ENCODE results near the gene KDM4D.
"Not testable (repeated sequence)": the region's sequence is repeated elsewhere in the genome, so short reads cannot be mapped to it uniquely, and the experiment has no call there.

KDM4D gene

DNA sequence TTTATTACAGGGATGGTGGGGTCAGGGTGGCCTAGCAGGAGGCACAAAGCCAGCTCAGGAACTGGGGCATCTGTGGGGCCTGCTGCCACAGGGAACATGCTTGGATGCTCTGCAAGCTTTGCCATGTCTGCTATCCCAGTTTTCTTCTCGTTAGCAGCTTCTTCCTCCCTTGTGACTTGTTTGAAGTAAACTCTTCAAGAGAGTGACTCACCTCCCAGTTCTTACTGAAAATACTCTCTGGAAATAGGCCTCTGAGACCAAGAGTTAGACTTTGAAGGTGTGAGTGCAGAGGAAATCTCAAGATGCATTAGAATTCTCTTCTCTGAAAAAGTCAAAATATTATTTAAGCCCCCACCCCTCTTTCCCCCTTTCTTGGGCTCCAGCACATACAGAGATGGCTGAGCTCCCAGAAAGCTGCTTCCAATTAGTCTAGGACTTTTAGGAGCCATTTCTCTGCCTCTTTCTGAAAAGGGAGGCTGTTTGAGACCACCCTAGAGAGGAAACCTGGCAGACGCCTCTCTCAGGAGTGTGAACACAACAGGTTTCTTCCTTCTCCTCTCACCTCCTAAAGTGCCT is 15.3 kb upstream of the KDM4D start:
- DNase-seq: no peak

DNA sequence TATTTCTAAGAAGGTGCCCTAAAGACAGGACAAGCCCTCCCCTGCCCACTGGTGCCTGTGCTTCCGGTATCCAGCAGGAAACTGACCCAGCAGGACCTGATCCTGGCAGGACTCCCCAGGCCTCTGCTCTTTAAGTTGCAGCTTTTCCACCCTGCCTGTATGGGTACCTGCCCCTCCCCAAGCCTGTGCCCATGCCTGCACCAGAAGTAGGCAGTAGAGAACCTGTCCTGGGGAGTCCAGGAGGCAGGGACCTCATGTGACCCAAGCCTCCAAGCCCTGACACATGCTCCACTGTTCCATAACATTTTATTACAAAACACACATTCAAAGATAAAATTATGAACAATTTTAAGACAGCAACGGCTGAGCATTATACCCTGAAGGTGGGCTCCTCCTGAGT is 14.3 kb upstream of the KDM4D start:
- no peak for DNase-seq

DNA sequence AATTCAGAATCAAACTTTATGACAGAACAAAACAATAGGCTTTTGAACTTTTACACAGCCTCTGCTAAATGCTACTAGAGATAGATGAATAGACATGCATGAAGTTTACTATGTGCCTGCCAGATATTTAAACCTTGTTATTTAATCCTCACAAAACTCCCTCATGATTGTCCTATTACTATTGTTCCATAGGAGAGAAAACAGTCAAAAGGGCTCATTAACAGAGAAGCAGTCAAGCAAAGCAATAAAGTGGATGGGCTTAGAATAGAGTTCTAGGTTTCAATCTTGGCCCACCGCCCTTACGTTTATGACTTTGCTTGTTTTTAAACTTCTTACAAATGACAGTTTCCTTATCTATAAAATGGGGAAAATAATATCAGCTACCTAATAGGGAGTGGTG is 13.0 kb upstream of the KDM4D start:
- DNase-seq: no peak

DNA sequence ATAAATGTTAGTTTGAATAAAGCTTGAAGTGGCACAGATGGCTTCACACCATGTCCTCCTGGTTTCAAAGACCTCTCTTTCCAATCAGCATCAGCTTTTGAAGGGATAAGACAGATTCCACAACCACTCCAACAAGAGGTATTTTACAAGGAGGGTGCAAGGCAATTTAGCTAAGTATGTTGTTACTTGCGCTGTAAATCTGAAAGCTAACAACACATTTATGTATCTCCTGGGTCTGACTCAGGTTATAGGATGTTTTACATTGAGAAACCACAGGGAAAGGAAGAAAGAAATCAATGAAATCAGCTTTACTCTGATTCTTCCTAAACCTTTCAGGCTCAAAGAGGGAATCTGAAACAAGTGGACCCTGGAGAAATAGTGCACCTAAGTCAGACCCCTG is 12.3 kb upstream of the KDM4D start:
- no peak for DNase-seq

DNA sequence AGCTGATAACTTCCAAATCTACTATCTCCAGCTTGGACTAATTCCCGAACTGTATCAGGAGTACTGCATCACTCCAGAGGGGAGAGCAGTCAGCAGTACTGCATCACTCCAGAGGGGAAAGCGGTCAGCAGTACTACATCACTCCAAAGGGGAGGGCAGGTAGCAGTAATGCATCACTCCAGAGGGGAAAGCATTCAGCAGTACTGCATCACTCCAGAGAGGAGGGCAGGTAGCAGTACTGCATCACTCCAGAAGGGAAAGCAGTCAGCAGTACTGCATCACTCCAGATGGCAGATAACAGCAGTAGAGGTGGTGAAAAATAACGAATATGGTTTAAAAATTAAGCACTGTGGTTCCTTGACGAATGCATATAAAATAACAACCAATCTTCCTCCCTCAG is 8.6 kb upstream of the KDM4D start:
- DNase-seq: no peak

DNA sequence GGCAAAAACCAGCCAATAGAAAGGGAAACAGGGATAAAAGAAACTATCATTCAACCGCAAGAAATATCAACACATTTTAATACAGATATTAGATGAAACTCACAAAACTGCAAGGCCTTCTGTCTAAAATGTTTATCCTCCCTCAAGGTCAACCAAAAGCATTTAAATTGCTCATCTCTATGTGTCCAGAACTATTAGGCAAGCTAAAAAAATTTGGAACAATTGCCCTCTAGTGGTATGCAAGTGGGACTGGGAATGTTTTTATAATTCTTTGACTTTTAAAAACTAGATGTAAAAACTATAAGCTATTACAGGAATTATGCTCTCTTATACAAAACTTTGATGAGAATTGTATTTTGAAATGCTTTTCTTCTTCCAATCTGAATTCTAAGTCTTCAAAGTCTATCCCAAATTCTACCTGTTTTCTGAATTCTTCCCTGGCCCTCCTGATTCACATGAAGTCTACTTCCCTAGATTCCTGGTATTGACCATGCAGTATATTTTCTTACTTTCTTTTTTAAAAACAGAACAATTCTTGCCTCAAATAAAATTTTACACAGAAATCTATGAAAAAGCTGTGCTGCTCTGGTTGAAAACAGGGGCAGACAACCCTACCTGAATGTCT is 5.1 kb upstream of the KDM4D start:
- DNase-seq: peak in 1 of 2 experiments; percentile 77

DNA sequence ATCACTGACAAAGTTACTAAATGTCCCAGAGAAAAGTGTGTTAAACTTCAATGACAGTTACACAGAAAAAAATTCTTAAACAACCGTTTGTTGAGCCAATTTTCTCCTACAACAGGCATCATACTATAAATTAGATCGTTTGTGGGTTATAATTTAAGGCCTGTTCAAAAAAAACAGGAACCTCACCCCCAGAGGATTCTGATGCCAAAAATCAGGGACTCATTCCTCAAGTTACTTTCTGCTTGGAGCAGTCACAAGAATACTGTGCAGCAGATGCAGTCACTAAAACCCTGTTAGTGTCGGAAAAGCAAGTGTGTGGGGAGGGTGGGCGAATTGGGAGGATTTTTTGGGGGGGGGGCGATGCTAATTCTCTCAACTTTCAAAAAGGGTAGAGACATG is 810 bp upstream of the KDM4D start:
- DNase-seq: no peak

DNA sequence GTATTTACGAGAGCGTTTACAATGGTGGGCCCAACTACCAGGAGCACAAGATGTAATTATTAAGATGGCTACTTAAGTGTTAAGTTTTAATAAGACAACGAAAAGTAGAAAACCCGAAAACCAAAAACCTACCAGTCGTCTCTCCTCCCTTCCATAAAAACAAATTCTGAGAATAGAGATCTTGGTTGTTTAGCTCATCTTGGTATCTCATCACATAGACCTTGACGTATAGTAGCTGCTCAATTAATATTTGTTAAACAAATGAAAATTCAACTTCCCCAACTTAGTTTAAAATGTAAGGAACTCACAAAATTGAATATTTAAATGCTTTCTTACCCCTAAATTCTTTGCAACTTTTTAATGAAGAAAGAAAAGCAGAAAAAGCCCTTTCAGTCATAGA is 669 bp downstream of the KDM4D start:
- DNase-seq: peak in 1 of 2 experiments; percentile 68

DNA sequence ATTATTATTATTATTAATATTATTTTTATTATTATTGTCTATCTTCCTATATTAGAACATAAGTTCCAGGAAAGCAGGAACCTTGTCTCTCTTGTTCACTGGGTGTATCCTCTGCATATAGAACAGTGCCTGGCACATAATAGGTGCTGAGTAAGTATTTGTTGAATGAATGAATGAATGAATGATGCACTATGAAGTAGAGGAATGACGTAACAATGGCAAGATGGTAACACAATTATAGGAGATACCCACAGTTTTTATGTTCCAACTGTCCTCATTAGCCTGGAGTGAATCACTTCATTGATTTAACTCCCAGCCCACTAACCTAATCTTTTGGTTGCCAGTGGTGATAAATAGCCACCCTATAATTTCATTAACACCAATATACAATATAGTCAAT is 2.1 kb downstream of the KDM4D start:
- no peak for DNase-seq

DNA sequence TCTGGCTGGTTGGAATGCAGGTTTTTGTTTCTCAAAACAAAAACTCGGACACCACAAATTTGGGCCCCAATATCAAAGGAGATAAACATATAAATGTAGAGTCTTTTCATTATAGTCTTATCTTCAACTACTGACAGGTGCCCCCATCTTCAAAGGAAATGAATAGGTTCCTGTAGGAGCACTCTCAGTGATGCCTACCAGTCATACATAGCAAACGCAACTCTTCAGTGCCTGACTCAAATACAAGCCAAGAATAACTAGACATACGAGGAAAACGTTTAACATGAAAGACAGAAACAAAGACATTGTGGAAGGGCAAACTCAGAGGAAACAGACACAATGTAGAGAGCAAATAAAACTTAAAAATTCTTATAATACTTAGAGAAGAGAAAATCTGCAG is 13.9 kb downstream of the KDM4D start:
- DNase-seq: no peak

DNA sequence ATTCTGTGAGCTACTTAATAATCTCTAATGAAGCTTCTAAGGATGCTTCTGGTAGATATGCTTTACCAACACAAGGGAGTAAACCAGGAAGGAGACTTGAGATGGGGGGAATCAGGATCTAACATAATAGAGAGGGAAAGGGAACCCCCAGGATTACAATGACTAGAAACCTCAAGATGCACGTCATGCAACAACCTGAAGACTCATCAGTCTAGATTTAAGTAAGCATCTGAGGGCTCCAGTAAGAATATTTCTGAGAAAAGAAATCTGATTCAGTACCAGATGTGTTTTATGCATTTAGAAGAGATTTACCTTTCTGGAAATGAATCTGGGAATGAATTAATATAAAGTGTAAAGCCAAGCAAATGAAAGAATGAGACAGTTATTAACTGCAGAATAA is 15.2 kb downstream of the KDM4D start:
- no peak for DNase-seq

DNA sequence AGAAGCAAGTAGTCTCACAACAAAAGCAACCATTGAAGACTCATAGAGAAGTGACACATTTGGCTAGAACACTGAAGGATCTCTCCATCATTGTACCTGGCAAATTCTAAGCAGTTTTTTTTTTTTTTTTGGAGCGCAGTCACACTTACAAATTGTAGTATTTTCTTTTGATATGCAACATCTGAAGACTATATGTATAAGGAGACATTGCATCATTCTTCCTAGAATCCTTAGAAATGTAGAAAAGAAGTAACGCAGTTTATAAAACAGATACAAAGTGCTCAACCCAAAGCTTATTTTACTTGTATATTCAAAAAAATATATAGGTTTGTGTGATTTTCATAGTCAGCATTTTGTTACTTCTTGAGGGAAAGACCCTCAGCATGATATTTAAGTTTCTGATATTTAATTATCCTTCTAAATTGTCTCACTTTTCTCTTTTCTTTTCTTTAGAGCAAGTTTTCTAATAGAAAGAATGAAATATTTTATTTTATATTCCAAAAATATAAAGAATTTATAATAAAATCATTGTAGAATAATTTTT is 20.0 kb downstream of the KDM4D start:
- DNase-seq: no peak

DNA sequence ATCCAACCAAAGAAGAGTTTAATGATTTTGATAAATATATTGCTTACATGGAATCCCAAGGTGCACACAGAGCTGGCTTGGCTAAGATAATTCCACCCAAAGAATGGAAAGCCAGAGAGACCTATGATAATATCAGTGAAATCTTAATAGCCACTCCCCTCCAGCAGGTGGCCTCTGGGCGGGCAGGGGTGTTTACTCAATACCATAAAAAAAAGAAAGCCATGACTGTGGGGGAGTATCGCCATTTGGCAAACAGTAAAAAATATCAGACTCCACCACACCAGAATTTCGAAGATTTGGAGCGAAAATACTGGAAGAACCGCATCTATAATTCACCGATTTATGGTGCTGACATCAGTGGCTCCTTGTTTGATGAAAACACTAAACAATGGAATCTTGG is 23.9 kb downstream of the KDM4D start:
- DNase-seq: no peak

DNA sequence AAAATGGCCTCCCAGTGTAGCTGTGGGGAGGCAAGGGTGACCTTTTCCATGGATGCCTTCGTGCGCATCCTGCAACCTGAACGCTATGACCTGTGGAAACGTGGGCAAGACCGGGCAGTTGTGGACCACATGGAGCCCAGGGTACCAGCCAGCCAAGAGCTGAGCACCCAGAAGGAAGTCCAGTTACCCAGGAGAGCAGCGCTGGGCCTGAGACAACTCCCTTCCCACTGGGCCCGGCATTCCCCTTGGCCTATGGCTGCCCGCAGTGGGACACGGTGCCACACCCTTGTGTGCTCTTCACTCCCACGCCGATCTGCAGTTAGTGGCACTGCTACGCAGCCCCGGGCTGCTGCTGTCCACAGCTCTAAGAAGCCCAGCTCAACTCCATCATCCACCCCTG is 24.8 kb downstream of the KDM4D start:
- DNase-seq: no peak

DNA sequence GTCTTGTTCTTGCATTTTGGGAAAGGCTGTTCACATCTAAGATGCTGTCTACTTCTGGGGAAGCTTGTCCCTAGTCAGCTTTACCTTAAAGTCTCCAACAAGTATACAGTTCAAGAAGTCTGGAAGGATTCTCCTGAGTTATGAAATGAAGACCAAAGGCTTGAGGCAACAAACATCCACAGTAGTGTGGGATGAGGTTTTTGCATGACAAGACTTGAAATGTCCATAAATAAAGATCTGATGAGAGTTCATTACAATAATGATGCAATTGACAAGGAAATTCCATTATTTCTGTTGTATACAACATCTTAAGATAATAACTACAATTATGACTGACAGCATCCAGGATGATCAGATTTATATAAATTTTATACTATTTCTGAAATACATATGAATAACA is 30.2 kb downstream of the KDM4D start:
- DNase-seq: no peak

DNA sequence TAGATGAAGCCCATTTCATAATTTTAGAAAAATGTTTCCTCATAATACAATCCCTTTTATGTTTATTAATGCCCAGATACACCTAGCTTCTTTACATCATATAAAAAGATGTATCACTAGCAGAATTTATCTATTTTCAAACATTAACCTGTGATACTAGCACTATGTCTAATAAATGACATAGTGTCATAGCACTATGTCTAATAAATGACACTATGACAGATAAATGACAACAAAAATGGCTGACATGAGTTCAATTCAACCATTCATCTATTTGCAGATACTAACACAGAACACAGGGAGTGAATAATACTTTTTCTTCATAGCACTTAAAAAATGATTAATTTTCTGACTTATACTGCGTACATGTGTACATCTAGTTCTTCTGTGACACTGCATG is 32.1 kb downstream of the KDM4D start:
- DNase-seq: no peak

DNA sequence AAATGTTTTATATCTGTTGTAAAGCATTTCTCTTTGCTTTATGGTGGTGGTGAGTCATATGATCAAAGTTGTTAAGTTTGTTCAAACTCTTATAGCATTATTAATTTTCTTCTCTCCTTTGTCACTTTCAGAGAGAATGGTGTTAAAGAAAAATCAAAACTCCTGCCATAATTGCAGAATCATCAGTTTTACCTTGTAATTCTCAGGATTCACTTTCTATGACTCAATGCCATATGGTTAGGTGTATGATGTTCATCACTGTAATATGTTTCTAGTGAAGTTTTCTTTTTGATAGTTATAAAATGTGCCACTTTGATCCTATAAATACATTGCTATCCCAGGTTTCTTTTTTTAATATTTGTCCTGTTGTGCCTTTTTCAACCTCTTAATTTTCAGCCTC is 37.9 kb downstream of the KDM4D start:
- DNase-seq: no peak

DNA sequence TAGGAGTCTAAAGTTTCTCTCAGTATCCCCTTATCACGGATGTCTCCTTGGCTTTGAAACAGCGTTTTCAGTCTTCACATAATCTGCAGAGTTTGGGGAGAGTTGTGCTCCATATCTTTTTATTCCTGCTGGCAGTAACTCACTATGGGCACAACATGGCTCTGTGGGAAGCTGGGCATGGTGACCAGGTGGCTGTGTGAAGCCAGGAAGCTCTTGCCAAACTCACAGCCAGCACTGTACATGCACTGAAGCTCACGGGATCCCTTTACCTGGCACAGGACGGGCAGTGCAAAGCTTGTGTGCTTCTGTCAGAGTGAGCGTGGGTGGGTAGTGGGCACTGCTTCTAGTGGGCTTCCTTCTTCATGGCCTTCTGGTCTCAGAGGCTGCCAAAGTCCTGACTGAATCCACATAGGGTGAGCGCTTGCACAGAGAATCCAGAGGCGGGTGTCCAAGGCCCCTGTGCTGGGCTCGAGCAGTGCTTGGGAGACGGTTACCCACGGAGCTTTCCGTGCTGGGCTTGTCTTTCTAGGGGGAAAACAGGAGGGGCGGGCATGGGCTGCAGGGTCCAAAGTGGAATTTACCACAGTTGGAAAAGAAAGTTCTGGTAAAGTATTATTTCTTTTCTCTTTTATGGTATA is 40.8 kb downstream of the KDM4D start:
- no peak for DNase-seq

DNA sequence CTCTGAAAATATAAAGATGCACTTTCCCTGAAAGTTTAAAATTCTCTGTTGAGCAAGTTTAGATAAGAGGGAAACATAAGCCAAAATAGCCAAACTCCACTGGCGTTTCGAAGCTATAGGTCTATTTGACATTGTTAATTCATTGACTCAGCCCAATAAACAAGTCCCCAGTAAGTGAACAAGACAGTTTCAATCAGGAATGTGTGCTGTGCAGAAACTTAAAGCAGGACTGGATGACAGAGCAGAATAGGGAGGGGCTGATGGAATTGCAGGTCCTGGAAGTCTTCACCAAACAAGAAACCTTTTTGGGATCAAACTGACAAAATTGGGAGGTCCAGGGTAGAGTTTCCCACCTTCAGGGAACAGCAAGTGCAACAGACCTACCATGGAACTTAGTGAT is 42.6 kb downstream of the KDM4D start:
- DNase-seq: no peak

DNA sequence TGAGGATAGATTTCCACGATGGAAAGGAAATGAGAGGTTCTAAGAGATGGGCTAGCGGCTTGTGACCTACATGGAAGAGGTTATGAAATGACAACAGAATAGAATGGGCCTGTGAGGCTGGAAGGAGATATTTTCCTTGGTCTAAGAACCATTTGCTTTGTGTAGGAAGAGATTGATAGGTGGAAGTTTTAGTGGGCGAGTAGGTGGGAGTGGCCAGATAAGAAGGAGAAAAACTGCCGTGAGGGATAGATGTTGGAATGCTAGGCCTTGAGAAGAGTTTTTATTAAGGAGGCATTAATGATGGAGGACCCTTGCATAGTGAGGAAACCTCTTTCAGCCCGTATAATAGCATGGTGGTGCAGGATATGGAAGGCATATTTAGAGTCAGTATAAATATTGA is 48.0 kb downstream of the KDM4D start:
- not testable (repeated sequence) for DNase-seq

DNA sequence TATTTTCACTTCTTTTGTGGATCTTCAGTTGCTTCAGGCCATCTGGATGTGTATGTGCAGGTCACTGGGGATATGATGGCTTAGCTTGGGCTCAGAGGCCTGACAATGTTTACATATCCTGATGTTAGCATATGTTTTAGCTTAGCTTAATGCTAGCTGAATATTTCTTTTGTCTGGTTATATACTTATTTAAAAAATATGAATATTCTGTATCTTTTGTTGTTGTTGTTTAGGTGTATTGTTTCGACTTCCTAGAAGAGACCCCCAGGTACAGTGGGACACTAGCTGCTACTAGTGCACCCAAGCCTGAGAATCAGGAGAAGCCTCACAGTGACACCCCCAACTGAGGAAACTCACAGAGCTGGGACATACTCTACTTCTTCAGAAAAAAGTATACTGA is 51.4 kb downstream of the KDM4D start, which contains the start of gene KDM4E:
Gene KDM4E (plus strand): TSS at position 301 of the 400 bp plus-strand sequence. CDS start 300 bp downstream, outside the sequence.
- no peak for DNase-seq

DNA sequence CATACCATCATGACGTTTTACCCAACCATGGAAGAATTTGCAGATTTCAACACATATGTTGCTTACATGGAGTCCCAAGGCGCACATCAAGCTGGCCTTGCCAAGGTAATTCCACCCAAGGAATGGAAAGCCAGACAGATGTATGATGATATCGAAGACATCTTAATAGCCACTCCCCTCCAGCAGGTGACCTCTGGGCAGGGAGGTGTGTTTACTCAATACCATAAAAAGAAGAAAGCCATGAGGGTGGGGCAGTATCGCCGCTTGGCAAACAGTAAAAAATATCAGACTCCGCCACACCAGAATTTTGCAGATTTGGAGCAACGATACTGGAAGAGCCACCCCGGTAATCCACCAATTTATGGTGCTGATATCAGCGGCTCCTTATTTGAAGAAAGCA is 52.1 kb downstream of the KDM4D start:
- DNase-seq: not testable (repeated sequence)

DNA sequence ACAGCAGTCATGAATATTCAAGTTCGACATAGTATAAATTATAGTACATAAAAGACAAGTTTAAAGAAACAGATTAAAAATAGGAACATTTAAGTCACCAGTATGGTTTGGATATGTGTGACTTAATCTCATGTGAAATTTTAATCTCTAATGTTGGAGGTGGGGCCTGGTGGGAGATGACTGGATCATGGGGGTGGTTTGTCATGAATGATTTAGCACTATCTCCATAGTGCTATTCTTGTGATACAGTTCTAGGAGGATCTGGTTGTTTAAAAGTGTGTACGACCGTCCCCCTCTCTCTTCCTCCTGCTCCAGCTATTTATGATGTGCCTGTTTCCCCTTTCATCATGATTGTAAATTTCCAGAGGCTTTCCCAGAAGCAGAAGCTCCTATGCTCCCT is 54.8 kb downstream of the KDM4D start:
- DNase-seq: no peak

DNA sequence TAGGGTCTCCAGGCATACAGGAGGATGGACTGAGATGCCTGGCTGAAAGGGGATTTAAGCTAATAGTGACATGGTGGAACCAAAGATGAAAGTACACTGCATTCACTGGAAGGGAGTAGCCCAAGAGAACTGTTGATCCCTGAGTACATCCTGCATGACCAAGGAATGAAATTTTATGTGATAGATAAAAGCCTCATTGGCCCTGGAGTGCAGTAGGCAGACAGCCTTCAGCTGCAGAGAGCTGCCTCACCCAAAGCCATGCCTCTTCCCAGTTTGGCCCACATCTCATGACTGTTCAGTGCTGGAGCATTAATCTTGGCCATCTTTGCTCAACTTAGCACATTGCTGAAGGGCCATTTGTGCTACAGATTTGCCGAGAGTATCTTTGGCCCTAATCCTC is 59.5 kb downstream of the KDM4D start:
- no peak for DNase-seq

DNA sequence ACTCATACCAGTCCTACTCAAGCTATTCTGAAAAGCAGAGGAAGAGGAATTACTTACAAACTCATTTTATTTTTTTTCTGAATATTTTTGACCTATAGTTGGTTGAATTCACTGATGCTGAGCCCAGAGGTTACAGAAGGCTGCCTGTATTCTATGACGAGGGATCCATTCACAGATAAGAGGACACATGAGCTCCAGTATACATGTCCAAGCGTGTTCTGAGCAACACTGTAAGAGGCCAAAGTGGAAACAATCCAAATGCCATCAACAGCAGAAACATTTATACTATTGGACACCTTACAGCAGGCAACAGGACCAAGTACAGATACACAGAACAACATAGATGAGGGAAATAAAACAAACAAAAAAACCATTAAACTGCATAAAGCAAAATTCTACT is 61.8 kb downstream of the KDM4D start:
- DNase-seq: no peak

Data from SW 1271 (cell line).